Upper lobe of left lung (tissue), 4 donors: ENCODE results near the gene FRMPD2.

Experiments used
- CTCF ChIP-seq, 6 experiments: fragments of 450-650 bp in 4 of 6; fragments of 200-600 bp in 2 of 6; sonication (generic) in 2 of 6; IDR thresholded peaks; one replicate each; pipeline ENCODE4 v1.5.1; 2016 to 2019; ENCODE audit warnings: antibody characterized with exemption in 6 of 6
- EP300 ChIP-seq, 4 donors: sonication (generic); formaldehyde crosslinking; IDR thresholded peaks; one replicate each; pipeline ENCODE4 v1.5.1; 2017; ENCODE audit warnings: antibody characterized with exemption in 4 of 4, control low read depth in 2 of 4
- POLR2A ChIP-seq, 4 donors: fragments of 450-650 bp; IDR thresholded peaks; one replicate each; pipeline ENCODE4 v1.5.1; 2016 to 2017; ENCODE audit warnings: antibody characterized with exemption in 4 of 4, mild to moderate bottlenecking in 2 of 4
- POLR2AphosphoS5 ChIP-seq, 2 donors: sonication (generic); formaldehyde crosslinking; IDR thresholded peaks; one replicate each; pipeline ENCODE4 v1.5.1; 2017; ENCODE audit warnings: antibody characterized with exemption in 2 of 2

DNA sequence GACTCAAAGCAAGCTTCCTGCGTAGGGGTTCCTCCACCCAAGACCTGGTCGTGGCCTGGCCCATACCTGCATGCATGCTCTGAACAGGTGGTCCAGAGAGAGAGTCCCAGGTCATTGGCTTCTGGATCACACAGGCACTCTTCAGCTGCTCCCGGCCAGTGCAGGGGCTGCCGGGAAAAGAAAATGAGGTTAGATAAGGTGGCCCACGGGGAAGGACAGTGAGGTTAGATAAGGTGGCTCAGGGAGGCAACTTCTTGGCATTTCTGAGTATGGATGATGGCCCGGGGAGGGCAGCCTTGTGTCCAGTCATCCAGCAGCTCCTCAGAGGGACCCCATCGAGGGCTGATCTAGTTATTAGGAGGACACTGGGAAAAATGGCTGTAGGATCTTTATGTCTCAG, 87.4 kb downstream of the FRMPD2 start:
- TF ChIP-seq EP300 (IDR thresholded peaks at IDR 0.05) (no peak), CTCF (IDR thresholded peaks at IDR 0.05) (no peak), POLR2A (IDR thresholded peaks at IDR 0.05) (no peak), POLR2AphosphoS5 (IDR thresholded peaks at IDR 0.05) (no peak)
